CD4-positive, CD25-positive, alpha-beta regulatory T cell (primary cell): ENCODE measurements around the gene MICU1. TPM values are rescaled to one million over a fixed set of nuclear protein-coding genes. Genes with fewer than 3 reads are reported as not detected.
"Not testable (repeated sequence)": the region's sequence is repeated elsewhere in the genome, so short reads cannot be mapped to it uniquely, and the experiment has no call there.

Source experiments
- ATAC-seq, 2 donors: fragments of 150-1000 bp; cut with Tn5 transposase; one replicate each; pipeline ENCODE4 v1.10.0; 2021; ENCODE audit warnings: low read depth in 2 of 2, moderate number of reproducible peaks in 2 of 2, moderate library complexity in 1 of 2
- DNase-seq, 3 donors: peaks; one replicate each; pipeline versions ENCODE4 v3.0.0 to v3.0.0-alpha.2; 2012 to 2022; ENCODE audit warnings: mixed read lengths in 1 of 3
- H3K27ac ChIP-seq: one replicate; pipeline ENCODE4 v1.7.0; 2013; ENCODE audit warnings: mild to moderate bottlenecking, low read length; ENCODE audit not compliant: insufficient read depth, poor library complexity, severe bottlenecking
- H3K27me3 ChIP-seq: one replicate; pipeline ENCODE4 v1.7.0; 2013; ENCODE audit warnings: low read length; ENCODE audit not compliant: control insufficient read depth, insufficient read depth
- H3K36me3 ChIP-seq: one replicate; pipeline ENCODE4 v1.7.0; 2013; ENCODE audit warnings: mild to moderate bottlenecking, low read length, moderate library complexity; ENCODE audit not compliant: control insufficient read depth, insufficient read depth
- H3K4me1 ChIP-seq: 2 replicates; pipeline ENCODE4 v1.7.0; 2013; ENCODE audit warnings: mild to moderate bottlenecking, low read length; ENCODE audit not compliant: insufficient read depth, control insufficient read depth, poor library complexity, severe bottlenecking
- H3K4me3 ChIP-seq: one replicate; pipeline ENCODE4 v1.7.0; 2013; ENCODE audit warnings: low read depth, mild to moderate bottlenecking, low read length, moderate library complexity
- H3K9me3 ChIP-seq, 2 experiments: 1 replicate in 1 of 2; 2 replicates in 1 of 2; pipeline ENCODE4 v1.7.0; 2013; ENCODE audit warnings: low read length in 2 of 2, mild to moderate bottlenecking in 1 of 2, moderate library complexity in 1 of 2; ENCODE audit not compliant: control insufficient read depth in 2 of 2
- H3K27ac Mint-ChIP-seq, 3 donors: one replicate each; pipeline ENCODE4 v1.8.0; 2020 to 2022; ENCODE audit warnings: mild to moderate bottlenecking in 3 of 3, mixed read lengths in 3 of 3, moderate library complexity in 2 of 3
- H3K27me3 Mint-ChIP-seq: one replicate; pipeline ENCODE4 v1.8.0; 2022; ENCODE audit warnings: mild to moderate bottlenecking, mixed read lengths
- H3K36me3 Mint-ChIP-seq: one replicate; pipeline ENCODE4 v1.8.0; 2020; ENCODE audit warnings: mixed read lengths
- H3K4me1 Mint-ChIP-seq, 4 donors: one replicate each; pipeline ENCODE4 v1.8.0; 2020 to 2022; ENCODE audit warnings: mixed read lengths in 4 of 4, mild to moderate bottlenecking in 1 of 4
- H3K4me3 Mint-ChIP-seq, 4 donors: one replicate each; pipeline ENCODE4 v1.8.0; 2020 to 2022; ENCODE audit warnings: mild to moderate bottlenecking in 4 of 4, mixed read lengths in 4 of 4, moderate library complexity in 3 of 4
- H3K9me3 Mint-ChIP-seq, 7 donors: one replicate each; pipeline ENCODE4 v1.8.0; 2020 to 2022; ENCODE audit warnings: mixed read lengths in 7 of 7, mild to moderate bottlenecking in 3 of 7, moderate library complexity in 2 of 7
- polyA plus RNA-seq, 4 donors: library from polyadenylated mRNA; unstranded; fragments of 300-500 nt; fragmentation: Illumina TruSeq; gene quantifications; one replicate each; pipeline ENCODE4 v1.2.3, GENCODE V29; 2021
- total RNA-seq: library from RNA; stranded (reverse); gene quantifications from one replicate; pipeline ENCODE4 v1.2.3, GENCODE V29; 2022

The MICU1 gene, protein sequence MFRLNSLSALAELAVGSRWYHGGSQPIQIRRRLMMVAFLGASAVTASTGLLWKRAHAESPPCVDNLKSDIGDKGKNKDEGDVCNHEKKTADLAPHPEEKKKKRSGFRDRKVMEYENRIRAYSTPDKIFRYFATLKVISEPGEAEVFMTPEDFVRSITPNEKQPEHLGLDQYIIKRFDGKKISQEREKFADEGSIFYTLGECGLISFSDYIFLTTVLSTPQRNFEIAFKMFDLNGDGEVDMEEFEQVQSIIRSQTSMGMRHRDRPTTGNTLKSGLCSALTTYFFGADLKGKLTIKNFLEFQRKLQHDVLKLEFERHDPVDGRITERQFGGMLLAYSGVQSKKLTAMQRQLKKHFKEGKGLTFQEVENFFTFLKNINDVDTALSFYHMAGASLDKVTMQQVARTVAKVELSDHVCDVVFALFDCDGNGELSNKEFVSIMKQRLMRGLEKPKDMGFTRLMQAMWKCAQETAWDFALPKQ
- total RNA-seq = 26.5 TPM
- polyA plus RNA-seq = 10 to 100 TPM; 20.2 to 29.6 (median 25.1) TPM

DNA sequence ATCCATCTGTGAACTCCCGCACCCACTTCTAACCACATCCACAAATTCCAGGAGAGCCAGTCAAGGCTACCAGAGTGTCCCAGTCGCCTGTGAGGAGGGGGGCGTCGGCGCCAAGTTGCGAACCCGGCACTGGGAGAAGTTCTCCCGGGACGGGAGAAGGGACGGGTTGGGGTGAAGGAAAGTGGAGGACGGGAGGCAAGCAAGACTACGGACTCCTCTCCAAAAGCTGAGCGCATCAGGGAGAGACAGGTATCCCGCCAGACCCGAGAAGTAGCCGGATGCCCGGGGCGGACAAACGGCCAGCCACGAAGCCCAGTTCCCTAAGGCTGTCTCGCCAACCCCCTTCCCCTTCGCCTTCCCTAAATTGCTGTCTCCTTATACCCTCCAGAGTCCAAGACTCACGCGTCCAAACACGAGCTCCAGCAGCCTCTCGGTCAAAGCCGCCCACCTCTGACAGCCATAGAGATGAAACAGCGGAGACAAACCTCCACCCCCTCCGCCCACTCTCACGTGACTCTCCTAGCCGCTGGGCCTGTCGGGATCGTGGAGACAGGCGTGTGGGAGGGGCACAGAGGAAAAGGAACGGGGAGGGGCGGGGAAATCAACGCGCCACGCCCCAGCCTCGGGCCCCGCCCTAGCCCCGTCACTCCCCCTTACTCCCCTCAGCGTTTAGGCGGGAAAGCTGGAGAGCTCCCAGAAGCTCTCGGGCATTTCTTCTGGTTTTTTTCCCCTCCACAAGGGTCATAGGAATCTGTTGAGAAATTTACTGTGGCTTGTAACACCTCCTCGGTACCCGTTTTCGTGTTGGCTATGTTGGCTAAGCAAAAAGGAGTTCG, at the start of gene MICU1:
MICU1 (minus strand) TSS at position 472 of the 836 bp plus-strand sequence. CDS start 59,286 bp downstream, outside the sequence.
- H3K4me3 ChIP-seq = peak within 1 kb of the TSS; percentile 95
- peaks cover 9 to 22% (median 18%) of the 10 kb centered on the region in 4 donors for H3K4me1 Mint-ChIP-seq
- no peaks in the 10 kb centered on the region for H3K9me3 Mint-ChIP-seq
- peaks cover 3% of the 10 kb centered on the region for H3K36me3 Mint-ChIP-seq
- no peaks in the 10 kb centered on the region for H3K27me3 ChIP-seq
- no peaks in the 10 kb centered on the region for H3K27me3 Mint-ChIP-seq
- peak within 1 kb of the TSS; percentile 49 for H3K27ac ChIP-seq
- DNase-seq (peak; percentile 89 to 96 (median 93)), ATAC-seq (peak; percentile 99 to 100)
- H3K27ac Mint-ChIP-seq = peak within 1 kb of the TSS; percentile 90 to 98 (median 97)
- H3K36me3 ChIP-seq = no peaks in the 10 kb centered on the region
- peak within 1 kb of the TSS; percentile 97 to 100 (median 100) for H3K4me3 Mint-ChIP-seq
- H3K9me3 ChIP-seq = no peaks in the 10 kb centered on the region
- H3K4me1 ChIP-seq = peaks cover 22% of the 10 kb centered on the region

DNA sequence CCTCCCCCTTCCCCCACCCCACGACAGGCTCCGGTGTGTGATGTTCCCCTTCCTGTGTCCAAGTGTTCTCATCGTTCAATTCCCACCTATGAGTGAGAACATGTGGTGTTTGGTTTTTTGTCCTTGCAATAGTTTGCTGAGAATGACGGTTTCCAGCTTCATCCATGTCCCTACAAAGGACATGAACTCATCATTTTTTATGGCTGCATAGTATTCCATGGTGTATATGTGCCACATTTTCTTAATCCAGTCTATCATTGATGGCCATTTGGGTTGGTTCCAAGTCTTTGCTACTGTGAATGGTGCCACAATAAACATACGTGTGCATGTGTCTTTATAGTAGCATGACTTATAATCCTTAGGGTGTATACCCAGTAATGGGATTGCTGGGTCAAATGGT, 48.3 kb upstream of the MICU1 start:
- H3K27ac ChIP-seq, H3K4me1 ChIP-seq, H3K9me3 Mint-ChIP-seq, H3K9me3 ChIP-seq, ATAC-seq, H3K4me1 Mint-ChIP-seq, H3K27me3 ChIP-seq, DNase-seq, H3K4me3 Mint-ChIP-seq, H3K36me3 Mint-ChIP-seq, H3K4me3 ChIP-seq, H3K36me3 ChIP-seq: not testable (repeated sequence)
- Mint-ChIP-seq H3K27ac (peak overlapping the region in 1 of 3 donors; percentile 6), H3K27me3 (peaks cover 25% of the 10 kb centered on the region)

DNA sequence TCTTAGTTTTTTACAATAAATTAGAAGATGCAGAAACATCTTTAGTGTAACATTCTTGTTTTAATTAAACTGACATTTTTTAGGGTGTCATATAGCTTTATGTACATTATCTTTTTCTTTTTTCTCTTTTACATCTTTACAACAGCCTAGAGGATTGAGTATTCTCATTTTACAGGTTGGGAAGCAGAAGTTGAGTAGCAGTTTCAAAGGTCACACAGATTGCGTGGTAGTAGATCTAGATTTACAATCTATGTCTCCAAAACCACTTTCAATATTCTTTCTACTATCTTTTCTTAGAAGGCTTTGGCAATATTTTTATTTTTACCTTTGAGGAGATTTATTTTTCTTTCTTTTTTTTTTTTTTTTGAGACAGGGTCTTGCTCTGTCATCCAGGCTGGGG, 47.4 kb upstream of the MICU1 start:
- H3K27me3 Mint-ChIP-seq = peaks cover 27% of the 10 kb centered on the region
- H3K27ac Mint-ChIP-seq = no peak overlapping the region
- H3K4me3 ChIP-seq = no peak overlapping the region
- no peaks in the 10 kb centered on the region for H3K4me1 ChIP-seq
- ATAC-seq (no peak), DNase-seq (no peak)
- H3K9me3 Mint-ChIP-seq = no peaks in the 10 kb centered on the region
- H3K4me1 Mint-ChIP-seq = peaks cover 0 to 6% (median 4%) of the 10 kb centered on the region in 4 donors
- H3K36me3 ChIP-seq = no peaks in the 10 kb centered on the region
- H3K36me3 Mint-ChIP-seq = no peaks in the 10 kb centered on the region
- peaks cover 3% of the 10 kb centered on the region for H3K27me3 ChIP-seq
- no peak overlapping the region for H3K27ac ChIP-seq
- no peaks in the 10 kb centered on the region for H3K9me3 ChIP-seq
- no peak overlapping the region for H3K4me3 Mint-ChIP-seq

DNA sequence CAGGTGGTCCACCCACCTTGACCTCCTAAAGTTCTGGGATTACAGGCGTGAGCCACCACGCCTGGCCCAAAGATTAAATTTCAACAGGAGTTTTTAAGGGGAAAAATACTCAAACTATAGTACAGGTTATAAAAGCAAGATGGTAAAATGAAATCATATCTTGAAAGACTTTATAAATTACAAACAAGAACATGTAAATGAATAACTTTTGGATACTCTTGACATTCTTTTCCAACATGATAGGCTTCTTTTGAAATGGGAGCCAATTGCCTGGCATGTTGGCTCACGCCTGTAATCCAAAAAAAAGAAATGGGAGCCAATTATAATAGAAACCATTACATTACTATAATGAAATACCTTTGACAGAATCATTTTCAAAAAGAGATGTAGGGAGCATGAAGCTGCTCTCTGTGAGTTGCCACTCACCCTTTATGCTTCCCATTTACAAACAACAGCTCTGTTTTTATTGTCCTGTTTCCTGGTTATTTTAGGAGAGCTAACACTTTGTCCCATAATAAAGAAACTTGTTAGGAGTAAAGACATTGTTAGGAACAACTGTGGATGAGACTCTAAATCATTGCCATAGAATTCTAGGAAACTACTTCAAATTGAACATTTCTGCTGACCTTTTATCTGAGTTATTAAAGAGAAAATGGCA, 41.5 kb upstream of the MICU1 start:
- Histone ChIP-seq H3K4me1 (no peaks in the 10 kb centered on the region), H3K27ac (no peak overlapping the region), H3K36me3 (no peaks in the 10 kb centered on the region), H3K9me3 (no peaks in the 10 kb centered on the region), H3K27me3 (peaks cover 2% of the 10 kb centered on the region), H3K4me3 (no peak overlapping the region)
- Mint-ChIP-seq H3K27ac (no peak overlapping the region), H3K4me1 (peaks cover 0 to 3% (median under 1%) of the 10 kb centered on the region in 4 donors), H3K36me3 (no peaks in the 10 kb centered on the region), H3K27me3 (peaks cover 40% of the 10 kb centered on the region), H3K4me3 (no peak overlapping the region), H3K9me3 (peaks cover 0 to 2% (median 0%) of the 10 kb centered on the region in 7 donors)
- ATAC-seq (no peak), DNase-seq (no peak)

- Histone ChIP-seq H3K4me1 (no peaks in the 10 kb centered on the region), H3K36me3 (no peaks in the 10 kb centered on the region), H3K9me3 (no peaks in the 10 kb centered on the region), H3K4me3 (no peak overlapping the region), H3K27me3 (no peaks in the 10 kb centered on the region), H3K27ac (no peak overlapping the region)
- no peak for ATAC-seq
- no peak overlapping the region for H3K27ac Mint-ChIP-seq
- H3K9me3 Mint-ChIP-seq = peaks cover 0 to 2% (median 0%) of the 10 kb centered on the region in 7 donors
- no peaks in the 10 kb centered on the region for H3K36me3 Mint-ChIP-seq
- peaks cover 37% of the 10 kb centered on the region for H3K27me3 Mint-ChIP-seq
- H3K4me1 Mint-ChIP-seq = peaks cover 0 to 3% (median 0%) of the 10 kb centered on the region in 4 donors
- peak in 2 of 3 donors; percentile 1 to 33 for DNase-seq
- no peak overlapping the region for H3K4me3 Mint-ChIP-seq
These were observed 40.0 kb upstream of the MICU1 start for GRCh38 chr10:72665925-72666324.

- no peak for DNase-seq
- Mint-ChIP-seq H3K4me1 (peaks cover 0 to 3% (median 0%) of the 10 kb centered on the region in 4 donors), H3K27me3 (peaks cover 24% of the 10 kb centered on the region), H3K9me3 (peaks cover 0 to 2% (median 0%) of the 10 kb centered on the region in 7 donors), H3K27ac (no peak overlapping the region), H3K4me3 (no peak overlapping the region), H3K36me3 (no peaks in the 10 kb centered on the region)
- Histone ChIP-seq H3K4me1 (no peaks in the 10 kb centered on the region), H3K9me3 (no peaks in the 10 kb centered on the region), H3K27ac (no peak overlapping the region), H3K27me3 (peaks cover 2% of the 10 kb centered on the region), H3K4me3 (no peak overlapping the region), H3K36me3 (no peaks in the 10 kb centered on the region)
- ATAC-seq = no peak
These were observed 38.1 kb upstream of the MICU1 start for GRCh38 chr10:72663971-72664370.

- H3K9me3 ChIP-seq = no peaks in the 10 kb centered on the region
- Mint-ChIP-seq H3K4me3 (no peak overlapping the region), H3K4me1 (peaks cover 0 to 3% (median 0%) of the 10 kb centered on the region in 4 donors), H3K36me3 (no peaks in the 10 kb centered on the region), H3K27ac (no peak overlapping the region), H3K27me3 (peaks cover 21% of the 10 kb centered on the region), H3K9me3 (peaks cover 0 to 2% (median 0%) of the 10 kb centered on the region in 7 donors)
- ATAC-seq = no peak
- H3K27me3 ChIP-seq = peaks cover 2% of the 10 kb centered on the region
- DNase-seq = no peak
- H3K4me3 ChIP-seq = no peak overlapping the region
- H3K27ac ChIP-seq = no peak overlapping the region
- H3K4me1 ChIP-seq = no peaks in the 10 kb centered on the region
- no peaks in the 10 kb centered on the region for H3K36me3 ChIP-seq
These were observed 35.6 kb upstream of the MICU1 start for GRCh38 chr10:72661431-72661830.
